ENCODE results near the gene FIS1.
"Not testable (repeated sequence)": the region's sequence is repeated elsewhere in the genome, so short reads cannot be mapped to it uniquely, and the experiment has no call there.

FIS1 gene

DNA sequence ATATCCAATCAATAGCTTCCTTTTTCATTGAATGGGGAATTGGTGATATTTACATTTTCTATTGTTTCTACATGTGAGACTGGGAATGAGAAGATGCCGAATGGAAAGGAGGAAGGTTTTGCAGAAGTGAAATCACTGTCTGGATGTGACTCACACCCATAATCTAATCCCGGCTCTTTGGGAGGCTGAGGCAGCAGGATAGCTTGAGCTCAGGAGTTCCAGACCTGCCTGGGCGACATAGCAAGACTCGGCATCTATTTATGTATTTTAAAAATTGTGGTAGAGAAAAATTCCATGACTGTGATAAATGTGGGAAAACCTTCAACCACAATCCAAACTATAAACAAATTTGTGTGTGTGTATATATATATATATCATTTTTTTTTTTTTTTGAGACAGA is 10.9 kb upstream of the FIS1 start:
- DNase-seq: no peak

DNA sequence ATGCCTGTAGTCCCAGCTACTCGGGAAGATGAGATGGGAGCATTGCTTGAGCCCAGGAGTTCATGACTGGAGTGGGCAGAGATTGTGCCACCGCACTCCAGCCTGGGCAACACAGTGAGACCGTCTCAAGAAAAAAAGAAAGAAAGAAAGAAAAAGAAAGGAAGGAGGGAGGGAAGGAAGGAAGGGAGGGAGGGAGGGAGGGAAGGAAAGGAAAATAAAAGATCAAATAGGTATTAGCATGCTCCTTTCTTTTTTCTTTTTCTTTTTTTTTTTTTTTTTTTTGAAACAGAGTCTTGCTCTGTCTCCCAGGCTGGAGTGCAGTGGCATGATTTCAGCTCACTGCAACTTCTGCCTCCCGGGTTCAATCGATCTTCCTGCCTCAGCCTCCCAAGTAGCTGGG is 8.3 kb upstream of the FIS1 start:
- DNase-seq: not testable (repeated sequence)

DNA sequence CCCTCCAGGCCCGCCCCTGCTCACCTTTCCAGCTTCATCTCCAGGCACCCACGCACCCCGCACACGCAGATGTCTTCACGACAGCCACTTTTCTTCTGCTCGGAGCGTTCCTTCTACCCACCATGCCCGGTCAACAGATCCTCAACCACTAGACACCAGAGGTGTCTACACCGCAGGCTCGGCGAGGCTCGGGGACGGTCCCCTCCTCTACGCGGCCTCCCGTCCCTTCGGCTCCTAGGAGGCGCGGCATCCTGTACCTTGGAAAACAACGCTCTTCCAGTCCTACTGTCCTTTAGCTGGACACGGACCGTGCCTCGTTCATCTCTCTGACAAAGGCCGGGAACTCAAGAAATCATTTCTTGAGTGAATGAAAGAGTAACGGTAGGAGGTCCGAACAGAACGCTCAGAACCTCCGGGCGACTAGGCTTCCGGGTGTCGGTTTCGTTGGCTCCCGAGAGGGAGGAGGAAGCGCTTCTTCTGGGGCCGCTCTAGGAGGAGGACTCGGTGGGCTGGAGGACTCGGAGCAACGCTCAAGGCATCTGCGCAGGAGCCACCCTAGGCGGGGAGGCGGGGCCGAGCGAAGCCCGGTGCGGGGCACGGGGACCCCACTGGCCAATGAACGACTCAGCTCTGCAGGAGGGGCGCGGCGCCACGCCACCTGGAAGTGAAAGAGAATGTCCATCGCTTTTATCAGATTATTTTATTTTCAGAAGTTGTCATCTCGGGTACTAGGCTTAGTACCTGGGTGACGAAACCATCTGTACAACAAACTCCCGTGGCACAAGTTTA is 7.2 kb upstream of the FIS1 start:
- DNase-seq: peak; percentile 98 to 99

DNA sequence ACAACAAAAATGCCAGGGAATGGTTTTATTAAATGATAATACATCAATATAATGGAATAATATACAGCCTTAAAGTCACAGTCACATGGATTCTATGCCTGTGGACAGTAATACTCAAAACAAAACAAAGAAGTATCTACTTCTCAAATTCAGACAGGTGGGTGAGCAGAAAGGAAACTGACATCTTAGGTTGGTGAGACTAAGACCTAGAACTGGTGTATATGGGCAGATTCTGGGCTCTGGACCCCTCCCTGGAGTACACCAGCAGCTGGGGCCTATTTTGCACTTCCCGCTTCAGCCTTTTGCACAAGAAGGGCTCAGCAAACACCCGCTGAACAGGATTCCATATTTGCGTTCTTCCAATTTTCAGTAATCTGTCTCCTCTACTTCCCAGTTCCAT is 5.4 kb upstream of the FIS1 start:
- DNase-seq: no peak

DNA sequence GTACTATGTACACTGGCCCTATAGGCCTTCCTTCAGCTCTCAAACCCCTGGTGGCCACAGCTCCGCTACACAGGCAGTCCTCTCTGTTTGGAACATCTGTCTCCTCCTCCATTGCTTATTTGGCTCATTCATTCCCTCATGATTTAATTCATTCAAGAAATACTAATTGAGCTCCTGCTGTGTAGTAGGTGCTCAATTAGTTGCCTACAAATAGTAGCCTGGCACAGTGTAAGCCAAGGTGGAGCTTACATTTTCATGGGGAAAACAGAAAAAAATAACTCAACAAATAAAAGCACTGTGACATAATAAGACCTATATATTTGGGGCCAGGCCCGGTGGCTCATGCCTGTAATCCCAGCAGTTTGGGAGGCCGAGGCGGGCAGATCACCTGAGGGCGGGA is 3.4 kb upstream of the FIS1 start:
- DNase-seq: no peak

DNA sequence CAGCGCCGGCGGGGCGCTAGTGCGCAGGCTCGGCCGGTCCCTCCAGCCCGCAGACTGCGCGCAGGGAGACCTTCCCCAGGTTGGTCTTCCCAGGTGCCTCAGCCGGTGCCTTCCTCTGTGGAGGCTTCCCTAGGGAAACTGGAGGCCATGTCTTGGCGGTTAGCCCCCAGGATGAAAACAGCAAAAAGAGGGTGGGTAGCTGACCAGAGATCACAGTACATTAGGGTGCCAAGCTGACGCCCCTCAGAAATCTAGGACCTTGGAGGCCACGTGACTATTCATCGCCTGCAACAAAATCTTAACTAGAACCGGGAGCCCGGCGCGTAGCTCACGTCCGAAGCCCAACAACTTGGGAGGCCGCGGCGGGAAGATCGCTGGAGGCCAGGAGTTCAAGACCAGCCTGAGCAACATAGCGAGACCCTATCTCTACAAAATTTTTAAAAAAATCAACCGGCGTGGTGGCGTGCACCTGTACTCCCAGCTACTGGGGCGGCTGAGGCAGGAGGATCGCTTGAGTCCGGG is 327 bp upstream of the FIS1 start:
- no peak for DNase-seq

DNA sequence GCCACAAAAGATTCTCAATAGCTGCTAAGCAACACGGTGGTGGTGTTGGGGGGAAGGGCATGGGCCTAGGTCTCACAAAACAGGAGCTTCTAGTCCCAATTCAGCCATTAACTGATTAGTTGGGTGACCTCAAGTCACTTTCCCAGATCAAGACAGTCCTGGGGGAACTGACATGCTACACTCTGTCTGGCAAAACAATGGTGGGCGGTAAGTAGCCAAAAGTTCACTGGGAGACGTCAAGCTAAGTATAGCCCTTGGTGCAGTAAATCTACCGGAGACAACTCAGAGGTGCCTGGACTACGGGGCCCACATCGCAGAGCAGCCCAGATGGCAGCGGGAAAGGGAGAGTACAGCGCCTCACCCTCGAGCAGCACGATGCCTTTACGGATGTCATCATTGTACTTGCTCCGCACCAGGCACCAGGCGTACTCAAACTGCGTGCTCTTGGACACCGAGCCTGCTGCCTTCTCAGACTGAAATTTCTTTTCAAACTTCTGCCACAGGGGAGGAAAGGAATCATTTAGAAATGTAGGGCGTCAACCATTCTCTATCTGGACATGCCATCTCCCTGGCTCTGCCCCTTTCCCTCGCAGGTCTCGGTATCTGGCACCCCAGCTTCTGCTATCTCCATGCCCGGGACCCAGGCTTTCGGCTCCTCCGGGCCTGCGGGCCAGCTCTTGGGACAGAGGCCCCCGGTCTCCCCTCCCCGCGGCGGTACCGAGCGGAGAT is 1.1 kb downstream of the FIS1 start:
- DNase-seq: no peak

DNA sequence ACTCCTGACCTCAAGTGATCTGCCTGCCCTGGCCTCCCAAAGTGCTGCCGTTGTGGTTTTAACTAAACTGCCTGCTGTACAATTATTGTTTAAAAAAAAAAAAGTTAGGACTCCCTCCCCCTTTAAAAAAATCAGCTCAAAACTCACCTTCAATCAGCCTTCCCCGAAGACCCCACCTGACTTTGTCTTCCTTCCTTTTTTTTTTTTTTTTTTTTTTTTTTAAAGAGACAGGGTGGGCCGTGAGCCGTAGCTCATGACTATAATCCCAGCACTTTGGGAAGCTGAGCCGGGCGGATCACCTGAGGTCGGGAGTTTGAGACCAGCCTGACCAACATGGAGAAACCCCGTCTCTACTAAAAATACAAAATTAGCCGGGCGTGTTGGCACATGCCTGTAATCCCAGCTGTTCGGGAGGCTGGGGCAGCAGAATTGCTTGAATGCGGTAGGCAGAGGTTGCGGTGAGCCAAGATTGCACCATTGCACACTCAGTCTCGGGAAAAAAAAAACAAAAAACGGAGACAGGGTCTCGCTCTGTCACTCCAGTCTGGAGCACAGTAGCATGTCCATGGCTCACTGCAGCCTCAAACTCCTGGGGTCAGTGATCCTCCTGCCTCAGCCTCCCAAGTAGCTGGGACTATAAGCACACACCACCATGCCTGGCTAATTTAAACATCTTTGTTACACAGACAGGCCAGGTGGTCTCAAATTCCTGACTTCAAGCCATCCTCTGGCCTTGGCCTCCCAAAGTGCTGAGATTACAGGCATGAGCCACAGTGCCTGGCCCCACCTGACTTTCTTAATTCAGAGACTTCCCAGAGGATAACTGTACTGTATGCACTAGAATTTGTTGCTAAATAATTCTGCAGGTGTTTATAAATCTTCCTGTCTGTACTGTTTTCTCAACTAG is 3.2 kb downstream of the FIS1 start:
- no peak for DNase-seq

DNA sequence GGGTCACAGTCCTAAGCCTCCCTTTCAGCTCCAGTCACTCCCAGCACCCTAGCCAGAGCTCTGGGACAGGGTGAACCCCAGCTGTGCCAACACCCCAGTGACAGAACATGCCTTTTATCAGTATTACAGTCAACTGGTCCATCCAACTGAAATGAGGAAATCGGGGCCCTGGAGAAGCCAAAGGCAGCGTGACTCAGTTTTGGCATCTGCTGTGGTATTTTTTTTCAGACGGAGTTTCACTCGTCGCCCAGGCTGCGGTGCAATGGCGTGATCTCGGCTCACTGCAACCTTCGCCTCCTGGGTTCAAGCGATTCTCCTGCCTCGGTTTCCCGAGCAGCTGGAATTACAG is 3.9 kb downstream of the FIS1 start:
- no peak for DNase-seq

DNA sequence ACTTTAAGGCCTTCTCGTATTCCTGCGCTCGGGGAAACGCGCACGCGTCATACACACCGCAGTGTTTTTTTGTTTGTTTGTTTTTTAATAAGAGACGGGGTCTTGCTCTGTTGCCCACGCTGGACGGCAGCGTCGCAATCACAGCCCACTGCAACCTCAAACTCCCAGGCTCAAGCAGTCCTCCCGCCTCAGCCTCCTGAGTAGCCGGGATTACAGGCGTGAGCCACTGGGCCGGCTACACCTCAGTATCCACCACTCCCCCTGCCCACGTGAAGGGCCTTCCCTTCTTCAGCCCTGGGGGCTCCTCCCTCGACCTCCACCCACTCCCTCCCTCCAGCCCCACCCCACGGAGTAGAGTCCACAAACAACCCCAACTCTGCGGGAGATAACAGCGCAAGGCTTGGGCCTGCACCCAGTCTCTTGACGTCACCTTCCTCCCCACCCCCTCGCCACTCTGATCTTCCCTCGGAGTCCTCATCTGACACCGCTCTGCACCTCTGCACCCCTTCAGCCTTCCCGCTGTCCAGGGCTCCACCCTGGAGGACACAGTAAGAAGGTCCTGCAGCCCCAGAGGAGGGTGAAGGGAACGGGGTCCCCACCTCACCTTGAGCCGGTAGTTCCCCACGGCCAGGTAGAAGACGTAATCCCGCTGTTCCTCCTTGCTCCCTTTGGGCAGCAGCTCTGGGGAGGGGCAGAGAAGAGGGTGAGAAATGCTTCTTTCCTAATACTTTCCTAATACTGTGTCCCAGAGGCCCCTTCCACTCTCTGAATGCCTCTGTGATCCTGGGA is 4.5 kb downstream of the FIS1 start:
- no peak for DNase-seq

DNA sequence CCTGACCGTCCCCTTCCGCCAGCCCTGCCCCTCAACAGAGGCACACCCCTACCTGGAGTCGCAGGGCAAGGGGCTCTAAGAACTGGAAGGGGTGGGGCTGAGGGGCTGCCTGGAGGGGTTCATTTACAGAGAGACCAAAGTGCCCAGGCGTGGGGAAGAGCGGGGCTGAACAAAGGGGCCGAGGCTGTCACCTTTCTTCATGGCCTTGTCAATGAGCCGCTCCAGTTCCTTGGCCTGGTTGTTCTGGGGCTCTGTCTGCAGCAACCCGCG is 5.0 kb downstream of the FIS1 start:
- DNase-seq: no peak

DNA sequence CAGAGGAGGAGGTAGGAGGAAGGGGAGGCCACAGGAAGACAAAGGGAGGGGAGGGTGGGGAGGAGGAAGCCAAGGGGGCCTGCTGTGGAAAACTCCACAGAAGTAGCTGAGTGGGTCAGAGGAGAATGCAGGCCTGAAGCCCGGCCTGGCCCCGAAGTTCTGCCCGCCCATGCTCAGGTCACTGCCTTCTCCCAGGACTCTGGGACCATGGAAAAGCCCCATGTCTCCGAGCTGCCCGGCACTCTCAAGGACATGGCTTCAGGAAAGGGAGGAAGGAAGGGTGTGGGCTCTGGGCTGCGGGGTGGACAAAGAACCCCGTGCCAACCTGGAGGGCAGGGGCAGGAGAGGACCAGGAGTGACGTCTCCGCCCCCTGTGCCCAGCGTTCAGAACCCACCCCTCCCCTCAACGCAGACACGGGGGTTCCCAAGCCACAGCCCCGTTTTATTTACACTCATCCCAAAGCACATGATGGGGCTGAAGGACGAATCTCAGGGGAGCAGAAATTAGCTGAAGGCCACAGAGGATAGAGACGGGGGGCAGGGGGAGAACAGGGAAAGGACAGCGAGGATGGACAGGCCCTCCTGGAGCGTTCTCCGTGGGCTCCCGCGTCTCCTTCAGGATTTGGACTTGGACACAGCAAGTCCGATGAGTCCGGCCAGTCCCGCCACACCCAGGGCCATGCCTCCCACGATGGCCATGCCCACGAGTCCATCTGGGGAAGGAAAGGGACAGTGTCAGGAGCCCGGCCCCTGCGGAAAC is 5.5 kb downstream of the FIS1 start:
- DNase-seq: no peak

DNA sequence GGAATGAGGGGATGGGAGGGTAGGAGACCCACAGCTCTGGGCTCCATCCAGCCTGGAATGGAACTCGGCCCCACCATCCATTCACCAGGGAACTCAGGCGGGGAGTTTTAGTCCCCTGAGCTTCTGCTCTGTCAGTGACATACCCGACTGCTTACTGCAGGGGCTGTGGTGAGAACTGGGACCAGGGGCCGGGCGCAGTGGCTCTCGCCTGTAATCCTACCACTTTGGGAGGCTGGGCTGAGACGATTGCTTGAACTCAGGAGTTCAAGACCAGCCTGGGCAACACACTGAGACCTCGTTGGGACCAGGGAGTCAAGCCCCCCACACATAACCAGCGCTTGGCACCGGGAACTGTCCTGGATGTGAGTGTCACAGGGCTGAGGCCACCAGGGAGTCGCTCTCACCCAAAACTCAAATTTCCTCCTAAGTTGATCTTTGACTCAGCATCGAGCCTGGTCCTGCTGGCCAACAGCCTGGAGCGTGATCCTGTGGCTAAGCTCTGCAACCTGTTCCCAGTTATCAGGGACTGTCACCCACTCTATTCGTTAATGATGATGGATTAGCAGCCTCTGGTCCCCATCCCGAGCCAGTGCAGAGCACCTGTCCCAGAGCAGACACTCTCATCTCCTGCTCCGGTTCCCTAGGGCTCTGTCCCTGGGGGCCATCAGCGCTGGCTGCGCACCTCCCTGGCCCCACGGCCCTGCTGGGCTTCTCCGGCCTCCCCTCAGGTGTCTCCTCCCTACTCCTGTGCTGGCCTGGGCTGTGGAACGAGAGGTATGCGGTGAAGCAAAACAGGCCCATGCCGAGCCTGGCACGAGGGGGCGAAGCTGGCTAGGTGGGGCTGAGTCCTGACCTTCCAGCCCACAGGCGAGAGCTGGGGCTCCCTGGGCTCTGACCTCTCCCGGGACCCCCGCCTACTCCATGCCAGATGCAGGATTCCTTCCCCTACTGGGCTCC is 6.4 kb downstream of the FIS1 start:
- no peak for DNase-seq

DNA sequence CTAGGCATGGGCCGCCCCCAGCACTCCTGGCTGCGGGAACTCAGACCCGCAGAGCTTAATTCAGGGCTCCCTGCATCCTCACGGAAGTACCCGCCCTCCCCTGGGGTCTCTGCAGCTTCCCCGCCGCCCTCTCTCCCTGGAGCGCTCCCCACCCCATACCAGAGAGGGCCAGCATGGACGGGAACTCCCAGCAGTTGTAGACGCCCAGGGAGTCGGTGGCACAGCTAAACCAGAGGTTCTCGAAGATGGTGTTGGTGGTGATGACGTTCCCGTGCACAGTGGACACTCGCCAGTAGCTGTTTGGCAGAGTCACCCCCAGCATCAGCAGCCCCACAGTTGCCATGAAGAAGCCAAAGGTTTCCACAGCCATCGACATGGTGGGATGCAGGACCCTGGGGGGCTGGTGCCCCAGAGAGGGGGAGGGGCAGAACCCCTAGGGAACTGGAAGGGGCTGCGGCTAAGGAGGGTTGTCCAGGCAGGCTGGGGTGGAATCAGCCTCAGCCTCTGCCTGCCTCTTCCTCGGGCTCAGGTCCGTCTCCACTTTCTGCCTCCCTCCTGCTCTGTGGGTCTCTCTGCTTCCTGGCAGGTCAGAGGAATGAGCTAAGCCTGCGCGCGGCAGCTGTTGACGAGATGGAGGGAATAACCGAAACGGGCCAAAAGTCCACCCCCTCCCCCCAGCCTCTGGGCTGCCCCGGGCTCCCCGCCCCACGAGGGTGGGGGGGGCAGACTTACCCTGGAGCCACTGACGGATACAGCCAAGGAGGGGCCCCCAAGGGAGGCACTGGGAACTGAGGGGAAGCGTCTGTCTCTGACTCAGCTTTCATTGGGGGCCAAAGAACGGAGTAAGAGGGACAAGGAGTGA is 7.4 kb downstream of the FIS1 start, which contains the start of gene CLDN15:
CLDN15 (minus strand) TSS at position 597 of the 862 bp plus-strand sequence; CDS start at position 376, 221 bp downstream.
- DNase-seq: no peak

DNA sequence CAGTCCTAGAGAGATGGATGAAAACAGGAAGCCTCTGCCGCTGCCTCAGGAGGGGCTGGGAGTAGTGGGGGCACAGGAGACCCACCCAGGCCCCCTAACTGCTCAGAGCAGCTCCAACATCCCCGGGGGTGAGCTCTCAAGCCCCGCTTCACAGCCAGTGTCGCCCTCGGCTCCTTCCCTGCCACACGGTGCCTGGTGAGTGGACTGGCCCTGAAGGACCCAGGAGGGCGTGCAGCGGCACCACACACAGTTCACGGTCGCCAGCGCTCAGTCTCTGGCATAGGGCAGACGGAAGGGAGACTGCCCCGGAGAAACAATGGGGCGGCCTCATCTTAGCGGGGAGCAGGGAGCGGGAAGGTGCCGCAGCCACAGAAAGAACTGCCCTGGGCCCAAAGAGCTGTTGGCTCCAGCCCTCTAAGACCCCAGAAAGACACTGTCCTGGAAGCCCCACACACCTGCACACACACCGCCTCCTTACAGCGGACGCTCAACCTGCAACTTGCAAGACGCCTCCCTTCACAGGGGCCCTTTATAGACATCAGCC is 8.5 kb downstream of the FIS1 start:
- no peak for DNase-seq

DNA sequence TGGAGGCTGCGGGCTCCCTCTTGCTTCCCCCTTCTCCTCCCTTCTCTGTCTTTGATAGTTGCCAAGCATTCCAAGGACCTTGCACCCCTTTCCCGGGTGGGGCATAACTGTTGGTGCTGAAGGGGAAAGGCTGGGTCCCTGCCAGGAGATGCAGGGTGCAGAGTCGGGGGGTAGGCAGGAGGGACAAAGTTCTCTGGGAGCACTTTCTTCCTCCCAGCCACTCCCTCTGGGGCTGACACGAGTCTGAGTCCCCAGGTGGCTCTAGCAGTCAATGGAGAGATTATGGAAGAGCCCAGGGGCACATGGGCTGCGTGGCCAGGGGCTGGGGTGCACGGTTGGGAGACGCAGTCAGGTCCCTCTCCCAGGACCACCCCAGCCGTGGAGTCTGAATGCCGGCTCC is 9.4 kb downstream of the FIS1 start:
- DNase-seq: no peak

DNA sequence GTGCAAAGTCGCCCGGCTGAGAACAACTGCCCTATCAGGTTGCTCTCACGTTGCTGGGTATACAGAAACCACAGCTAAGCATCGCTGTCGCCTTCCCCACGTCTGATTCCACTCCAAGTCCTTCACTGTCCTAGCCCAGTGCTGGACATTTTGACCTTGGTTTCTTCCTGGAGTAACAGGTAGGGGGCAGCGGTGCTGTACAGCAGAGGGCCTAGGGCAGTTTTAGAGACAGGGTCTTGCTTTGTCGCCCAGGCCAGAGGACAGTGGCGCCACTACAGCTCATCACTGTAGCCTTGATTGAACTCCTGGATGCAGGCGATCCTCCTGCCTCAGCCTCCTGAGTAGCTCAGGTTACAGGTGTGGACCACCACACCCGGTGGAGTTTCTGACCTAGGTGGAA is 9.8 kb downstream of the FIS1 start:
- DNase-seq: no peak

DNA sequence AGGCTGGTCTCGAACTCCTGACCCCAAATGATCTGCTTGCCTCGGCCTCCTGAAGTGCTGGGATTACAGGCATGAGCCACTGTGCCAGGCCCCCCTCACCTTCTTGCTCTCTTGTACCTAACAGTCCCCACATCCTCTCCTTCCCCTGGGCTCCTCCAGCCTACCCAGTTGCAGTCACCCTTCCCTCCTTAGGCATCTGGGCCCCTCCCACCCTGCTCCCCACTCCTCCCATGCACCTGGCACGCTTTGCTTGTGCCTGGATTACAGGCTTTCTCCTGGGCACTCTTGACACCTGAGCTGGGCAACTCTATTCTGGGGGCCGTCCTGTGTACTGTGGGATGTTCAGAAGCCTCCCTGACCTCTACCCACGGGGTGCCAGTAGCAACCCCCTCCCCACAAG is 10.2 kb downstream of the FIS1 start:
- DNase-seq: no peak

DNA sequence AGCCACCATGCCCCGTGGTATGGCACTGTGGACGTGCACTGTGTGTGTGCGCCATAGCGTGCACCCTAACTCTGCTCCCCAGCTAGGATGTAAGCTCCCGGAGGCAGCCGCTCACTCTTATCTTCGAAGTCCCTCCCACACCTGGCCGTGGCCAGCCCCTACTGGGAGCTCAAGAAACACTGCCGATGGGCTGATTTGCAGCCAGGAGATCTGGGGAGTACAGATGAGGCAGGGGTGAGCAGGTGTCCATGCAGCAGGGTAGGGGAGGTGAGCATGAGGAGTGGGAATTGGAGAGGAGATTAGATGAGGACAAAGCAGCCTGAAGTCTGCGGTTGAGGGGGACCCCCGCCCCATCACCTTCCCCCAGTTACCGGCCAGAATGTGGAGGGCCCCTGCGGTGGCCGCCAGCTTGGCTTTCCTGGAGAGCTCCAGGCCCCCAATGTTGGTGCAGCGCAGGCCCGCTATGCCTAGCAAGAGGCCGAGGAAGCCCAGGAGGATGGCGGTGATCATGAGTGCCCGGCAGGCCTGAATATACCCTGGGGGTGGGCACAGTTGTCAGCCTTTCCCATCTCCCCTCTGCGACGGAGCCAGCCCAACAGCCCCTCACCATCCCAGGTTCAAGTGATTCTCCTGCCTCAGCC is 10.9 kb downstream of the FIS1 start:
- DNase-seq: no peak

All from CD4-positive, alpha-beta T cell treated with Interferon alpha-2 for 1 hour (primary cell).